Stimulated activated CD8-positive, alpha-beta memory T cell treated with anti-CD3 and anti-CD28 coated beads, Interleukin-12 subunit alpha, Interleukin-12 subunit beta, amount 100 ng/mL, for 4 hours (primary cell): ENCODE data around the gene D2HGDH.
"Not testable (repeated sequence)": the region's sequence is repeated elsewhere in the genome, so short reads cannot be mapped to it uniquely, and the experiment has no call there.

Experiments used
- DNase-seq: peaks from one replicate; pipeline ENCODE4 v3.0.0-alpha.2; 2020; ENCODE audit warnings: low read depth

Gene D2HGDH

GRCh38 chr2:241768850-241769249 lies 34.4 kb downstream of the D2HGDH start:
- DNase-seq, result no peak

- DNase-seq, result no peak
Measured at GRCh38 chr2:241769819-241770184, 35.4 kb downstream of the D2HGDH start.

- DNase-seq, result no peak
Measured at GRCh38 chr2:241770185-241770935, 35.9 kb downstream of the D2HGDH start.

GRCh38 chr2:241770936-241771285 lies 36.5 kb downstream of the D2HGDH start:
- DNase-seq, result no peak

- DNase-seq, result no peak
Measured at GRCh38 chr2:241771286-241772062, 37.0 kb downstream of the D2HGDH start.

- no peak for DNase-seq
Measured at GRCh38 chr2:241772063-241772499, 37.7 kb downstream of the D2HGDH start.

GRCh38 chr2:241773511-241774418 lies 39.3 kb downstream of the D2HGDH start:
- DNase-seq, result no peak

GRCh38 chr2:241774419-241775222 lies 40.2 kb downstream of the D2HGDH start:
- DNase-seq, result no peak

GRCh38 chr2:241775223-241776177 lies 41.1 kb downstream of the D2HGDH start:
- no peak for DNase-seq

- DNase-seq, result no peak
Measured at GRCh38 chr2:241776336-241777169, 42.1 kb downstream of the D2HGDH start, which contains the start of gene GAL3ST2. GAL3ST2 (plus strand) TSS chr2:241776822; CDS start chr2:241776956, 134 bp downstream.

- no peak for DNase-seq
Measured at GRCh38 chr2:241777170-241777685, 42.8 kb downstream of the D2HGDH start.

GRCh38 chr2:241777686-241778627 lies 43.5 kb downstream of the D2HGDH start:
- no peak for DNase-seq

GRCh38 chr2:241780939-241781569 lies 46.6 kb downstream of the D2HGDH start:
- DNase-seq, result no peak

GRCh38 chr2:241782053-241782452 lies 47.6 kb downstream of the D2HGDH start:
- DNase-seq, result not testable (repeated sequence)

- no peak for DNase-seq
Measured at GRCh38 chr2:241788135-241788534, 53.7 kb downstream of the D2HGDH start.

GRCh38 chr2:241788572-241788971 lies 54.1 kb downstream of the D2HGDH start:
- no peak for DNase-seq

GRCh38 chr2:241791385-241791784 lies 57.0 kb downstream of the D2HGDH start:
- not testable (repeated sequence) for DNase-seq
